KOPT-K1 (cell line): ENCODE results near the gene NCKAP1.
"Not testable (repeated sequence)": the region's sequence is repeated elsewhere in the genome, so short reads cannot be mapped to it uniquely, and the experiment has no call there.

Source experiments
- H3K27ac ChIP-seq: fragments of 200-600 bp; sonication (generic); 2 replicates; pipeline ENCODE4 v1.5.1; 2016; ENCODE audit warnings: antibody characterized with exemption, mild to moderate bottlenecking, low read depth, low read length; ENCODE audit not compliant: poor library complexity, severe bottlenecking
- H3K36me3 ChIP-seq: fragments of 200-600 bp; sonication (generic); 2 replicates; pipeline ENCODE4 v1.5.1; 2017; ENCODE audit warnings: antibody characterized with exemption, mild to moderate bottlenecking, low read length, moderate library complexity; ENCODE audit not compliant: insufficient read depth
- H3K9me3 ChIP-seq: fragments of 200-600 bp; sonication (generic); 2 replicates; pipeline ENCODE4 v1.5.1; 2017; ENCODE audit warnings: antibody characterized with exemption, low read length, mild to moderate bottlenecking; ENCODE audit not compliant: insufficient read depth, poor library complexity, severe bottlenecking

NCKAP1 gene

DNA sequence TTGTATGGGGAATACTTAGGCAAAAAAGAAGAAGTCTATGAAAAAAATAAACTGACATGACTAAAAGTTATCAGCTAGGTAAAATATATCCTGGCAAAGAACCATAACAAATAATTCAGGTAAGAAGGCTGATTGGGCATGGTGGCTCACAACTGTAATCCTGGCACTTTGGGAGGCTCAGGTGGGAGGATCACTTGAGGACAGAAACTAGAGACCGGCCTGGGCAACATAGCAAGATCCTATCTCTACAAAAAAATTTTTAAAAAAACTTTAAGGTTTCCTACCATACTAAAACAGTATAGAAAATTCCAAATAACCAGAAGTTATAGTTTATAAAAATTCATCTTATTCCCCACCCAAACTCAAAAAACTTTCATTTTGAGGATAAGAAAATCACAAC is 10.8 kb downstream of the NCKAP1 start:
- no peak overlapping the region for H3K27ac ChIP-seq
- no peaks in the 10 kb centered on the region for H3K9me3 ChIP-seq
- H3K36me3 ChIP-seq = no peaks in the 10 kb centered on the region

DNA sequence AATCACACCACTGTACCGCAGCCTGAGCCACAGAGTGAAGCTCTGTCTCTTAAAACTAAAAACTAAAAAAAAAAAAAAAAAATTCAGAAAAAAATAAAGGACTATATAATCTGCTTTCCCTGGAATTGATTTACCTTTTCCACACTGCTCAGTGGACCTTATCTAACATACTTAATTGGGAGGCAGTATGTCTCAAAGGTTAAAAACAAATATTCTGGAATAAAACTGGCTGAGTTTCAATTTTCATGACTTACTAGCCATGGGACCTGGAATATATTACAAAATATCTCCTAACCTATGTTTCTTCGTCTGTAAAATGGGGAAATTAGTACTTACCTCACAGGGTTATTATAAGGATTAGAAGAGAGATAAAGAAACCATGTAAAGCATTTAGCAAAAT is 11.8 kb downstream of the NCKAP1 start:
- Histone ChIP-seq H3K36me3 (no peaks in the 10 kb centered on the region), H3K27ac (no peak overlapping the region), H3K9me3 (no peaks in the 10 kb centered on the region)

- no peak overlapping the region for H3K27ac ChIP-seq
- no peaks in the 10 kb centered on the region for H3K9me3 ChIP-seq
- no peaks in the 10 kb centered on the region for H3K36me3 ChIP-seq
These were observed 12.3 kb downstream of the NCKAP1 start for GRCh38 chr2:183025993-183026392.

GRCh38 chr2:183024339-183025095 is 13.7 kb downstream of the NCKAP1 start:
- Histone ChIP-seq H3K9me3 (no peaks in the 10 kb centered on the region), H3K27ac (no peak overlapping the region), H3K36me3 (no peaks in the 10 kb centered on the region)

DNA sequence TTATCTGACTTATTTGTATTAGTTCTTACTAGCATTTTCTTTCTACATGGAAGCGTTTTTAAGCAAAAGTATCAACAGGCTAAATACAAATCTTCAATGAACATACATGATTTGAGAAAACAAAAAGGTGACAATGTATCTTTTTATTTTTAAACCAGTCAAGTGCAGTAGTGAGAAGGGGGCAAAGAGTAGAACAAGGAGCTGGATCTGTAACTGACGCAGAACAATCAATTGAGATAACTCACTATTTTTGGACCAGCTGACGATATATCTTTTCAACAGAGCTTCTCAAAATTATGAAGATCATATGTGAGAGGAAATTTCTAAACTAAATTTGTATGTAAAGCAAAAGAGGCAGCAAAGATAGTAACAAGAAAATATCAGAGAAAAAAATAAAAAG is 15.5 kb downstream of the NCKAP1 start:
- Histone ChIP-seq H3K36me3 (no peaks in the 10 kb centered on the region), H3K27ac (no peak overlapping the region), H3K9me3 (no peaks in the 10 kb centered on the region)

DNA sequence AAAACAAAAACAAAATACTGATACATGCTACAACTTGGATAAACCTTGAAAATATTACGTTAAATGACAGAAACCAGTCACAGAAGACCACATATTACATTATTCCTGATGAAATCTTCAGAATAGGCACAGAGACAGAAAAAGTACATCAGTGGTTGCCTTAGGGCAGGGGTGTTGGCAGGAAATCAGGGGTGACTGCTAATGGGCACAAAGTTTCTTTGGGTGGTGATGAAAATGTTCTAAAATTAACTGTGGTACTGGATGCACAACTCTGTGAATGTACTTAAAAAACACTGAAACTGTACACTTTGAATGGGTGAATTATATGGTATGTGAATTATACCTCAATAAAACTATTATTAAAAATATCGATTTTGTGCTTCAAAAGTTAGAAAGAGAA is 16.6 kb downstream of the NCKAP1 start:
- H3K9me3 ChIP-seq = no peaks in the 10 kb centered on the region
- H3K36me3 ChIP-seq = no peaks in the 10 kb centered on the region
- H3K27ac ChIP-seq = no peak overlapping the region

- no peak overlapping the region for H3K27ac ChIP-seq
- no peaks in the 10 kb centered on the region for H3K36me3 ChIP-seq
These were observed 18.4 kb downstream of the NCKAP1 start for GRCh38 chr2:183019718-183020442.

DNA sequence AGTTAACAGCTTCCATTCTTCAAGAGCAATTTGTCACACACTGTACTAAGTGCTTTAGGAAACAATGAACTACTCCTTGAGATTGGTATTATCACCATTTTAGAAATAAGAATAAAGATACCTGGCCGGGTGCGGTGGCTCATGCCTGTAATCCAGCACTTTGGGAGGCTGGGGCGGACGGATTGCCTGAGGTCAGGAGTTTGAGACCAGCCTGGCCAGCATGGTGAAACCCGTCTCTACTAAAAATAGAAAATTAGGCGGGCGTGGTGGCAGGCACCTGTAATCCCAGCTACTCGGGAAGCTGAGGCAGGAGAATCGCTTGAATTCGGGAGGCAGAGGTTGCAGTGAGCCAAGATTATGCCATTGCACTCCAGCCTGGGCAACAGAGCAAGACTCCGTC is 20.4 kb downstream of the NCKAP1 start:
- H3K36me3 ChIP-seq, H3K9me3 ChIP-seq, H3K27ac ChIP-seq: not testable (repeated sequence)

More at GRCh38 chr2:183019718-183020442, 18.4 kb downstream of the NCKAP1 start:
- H3K9me3 ChIP-seq = no peaks in the 10 kb centered on the region

DNA sequence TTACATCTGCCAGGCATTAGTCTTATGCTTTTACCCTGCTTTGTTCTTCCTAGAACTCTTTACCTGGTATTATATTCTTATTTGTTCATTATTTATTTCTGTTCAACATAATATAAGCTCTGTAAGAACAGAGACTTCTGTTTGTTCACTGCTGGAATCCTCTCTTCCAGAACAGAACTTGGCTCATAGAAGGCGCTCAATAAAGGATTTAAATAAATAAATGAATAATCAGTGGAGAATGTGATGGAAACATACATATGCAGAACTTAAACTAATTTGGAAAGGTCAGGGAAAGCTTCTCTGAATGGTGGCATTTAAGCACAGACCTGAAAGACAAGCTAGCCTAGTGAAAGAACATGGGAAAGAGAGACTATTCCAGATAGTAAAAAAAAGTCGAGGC is 24.3 kb downstream of the NCKAP1 start:
- Histone ChIP-seq H3K36me3 (no peaks in the 10 kb centered on the region), H3K27ac (no peak overlapping the region), H3K9me3 (no peaks in the 10 kb centered on the region)

GRCh38 chr2:183011743-183012142 is 26.5 kb downstream of the NCKAP1 start:
- Histone ChIP-seq H3K36me3 (no peaks in the 10 kb centered on the region), H3K27ac (no peak overlapping the region), H3K9me3 (no peaks in the 10 kb centered on the region)

GRCh38 chr2:183010112-183010511 is 28.1 kb downstream of the NCKAP1 start:
- Histone ChIP-seq H3K27ac (no peak overlapping the region), H3K36me3 (no peaks in the 10 kb centered on the region), H3K9me3 (no peaks in the 10 kb centered on the region)

DNA sequence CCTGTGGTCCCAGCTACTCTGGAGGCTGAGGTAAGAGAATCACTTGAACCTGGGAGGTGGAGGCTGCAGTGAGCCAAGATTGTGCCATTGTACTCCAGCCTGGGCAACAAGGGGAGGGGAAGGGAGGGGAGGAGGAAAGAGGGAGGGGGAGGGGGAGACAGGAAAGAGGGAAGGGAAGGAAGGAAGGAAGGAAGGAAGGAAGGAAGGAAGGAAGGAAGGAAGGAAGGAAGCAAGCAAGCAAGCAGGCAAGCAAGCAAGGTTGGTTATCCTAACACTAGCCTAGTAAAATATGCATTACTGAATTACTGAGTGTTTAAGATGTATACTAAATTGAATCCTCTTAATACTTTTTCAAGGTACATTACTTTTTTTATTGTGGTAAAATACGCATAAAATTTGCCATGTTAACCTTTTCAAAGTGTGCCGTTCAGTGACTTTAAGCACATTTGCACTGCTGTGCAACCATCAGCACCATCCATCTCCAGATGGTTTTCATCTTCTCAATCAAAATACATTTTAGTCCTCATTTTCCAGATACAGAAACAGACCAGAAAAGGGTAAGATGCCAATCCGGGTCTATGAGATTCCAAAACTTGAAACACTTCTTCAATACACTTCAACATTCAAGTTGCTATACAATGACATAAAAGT is 28.9 kb downstream of the NCKAP1 start:
- Histone ChIP-seq H3K36me3 (no peaks in the 10 kb centered on the region), H3K9me3 (no peaks in the 10 kb centered on the region), H3K27ac (no peak overlapping the region)

GRCh38 chr2:183001948-183002347 is 36.3 kb downstream of the NCKAP1 start:
- H3K36me3 ChIP-seq = no peaks in the 10 kb centered on the region

GRCh38 chr2:183000846-183001245 is 37.4 kb downstream of the NCKAP1 start:
- no peaks in the 10 kb centered on the region for H3K36me3 ChIP-seq
- H3K27ac ChIP-seq = no peak overlapping the region
- no peaks in the 10 kb centered on the region for H3K9me3 ChIP-seq

More at GRCh38 chr2:183001948-183002347, 36.3 kb downstream of the NCKAP1 start:
- Histone ChIP-seq H3K9me3 (no peaks in the 10 kb centered on the region), H3K27ac (no peak overlapping the region)

DNA sequence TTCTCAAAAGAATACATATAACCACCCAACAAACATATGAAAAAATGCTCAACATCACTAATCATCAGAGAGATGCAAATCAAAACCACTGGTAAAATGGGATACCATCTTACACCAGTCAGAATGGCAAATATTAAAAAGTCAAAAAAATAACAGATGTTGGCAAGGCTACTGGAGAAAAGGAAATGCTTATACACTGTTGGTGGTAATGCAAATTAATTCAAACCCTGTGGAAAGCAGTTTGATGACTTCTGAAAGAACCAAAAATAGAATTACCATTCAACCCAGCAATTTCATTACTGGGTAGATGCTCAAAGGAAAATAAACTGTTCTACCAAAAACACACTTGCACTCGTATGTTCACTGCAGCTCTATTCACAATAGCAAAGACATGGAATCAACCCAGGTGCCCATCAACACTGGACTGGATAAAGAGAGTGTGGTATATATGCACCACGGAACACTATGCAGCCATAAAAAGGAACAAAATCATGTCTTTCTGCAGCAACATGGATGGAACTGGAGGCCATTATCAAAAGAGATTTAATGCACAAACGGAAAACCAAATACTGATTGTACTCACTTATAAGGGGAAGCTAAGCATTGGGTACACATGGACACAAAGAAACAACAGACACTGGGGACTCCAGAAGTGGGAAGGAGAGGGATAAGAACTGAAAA is 38.8 kb downstream of the NCKAP1 start:
- Histone ChIP-seq H3K27ac (no peak overlapping the region), H3K9me3 (no peaks in the 10 kb centered on the region), H3K36me3 (no peaks in the 10 kb centered on the region)
